Astrocyte (in vitro differentiated cells and primary cell): ENCODE results near the gene FRMD4A. TPM values are rescaled to one million over a fixed set of nuclear protein-coding genes. Genes with fewer than 3 reads are reported as not detected.

Experiments used
- DNase-seq: peaks from one replicate; pipeline ENCODE4 v3.0.0-alpha.2; 2010; ENCODE audit warnings: low read depth
- FAIRE-seq: peaks from 2 replicates; lab custom pipeline; 2011; peaks lifted over from hg19 to GRCh38; lab: Jason Lieb, UNC
- H2AFZ ChIP-seq: 2 replicates; pipeline ENCODE4 v1.6.0; 2012; ENCODE audit warnings: low read depth, low read length, inconsistent platforms
- H3K27ac ChIP-seq: 2 replicates; pipeline ENCODE4 v1.5.1; 2011; ENCODE audit warnings: low read depth, low read length, inconsistent platforms
- H3K27me3 ChIP-seq: 2 replicates; pipeline ENCODE4 v1.6.0; 2011; ENCODE audit warnings: low read length, inconsistent platforms; ENCODE audit not compliant: insufficient read depth
- H3K36me3 ChIP-seq: 2 replicates; pipeline ENCODE4 v1.5.1; 2011; ENCODE audit warnings: low read length, inconsistent platforms; ENCODE audit not compliant: insufficient read depth
- H3K4me1 ChIP-seq: 2 replicates; pipeline ENCODE4 v1.5.1; 2011; ENCODE audit warnings: low read length, inconsistent platforms; ENCODE audit not compliant: insufficient read depth
- H3K4me2 ChIP-seq: 2 replicates; pipeline ENCODE4 v1.6.0; 2012; ENCODE audit warnings: low read length, inconsistent platforms
- H3K4me3 ChIP-seq: 2 replicates; pipeline ENCODE4 v1.5.1; 2011; ENCODE audit warnings: low read depth, mild to moderate bottlenecking, low read length, inconsistent platforms; ENCODE audit not compliant: insufficient read depth
- H3K79me2 ChIP-seq: 2 replicates; pipeline ENCODE4 v1.6.0; 2012; ENCODE audit warnings: mild to moderate bottlenecking, low read length, inconsistent platforms; ENCODE audit not compliant: insufficient read depth
- H3K9ac ChIP-seq: 2 replicates; pipeline ENCODE4 v1.6.0; 2012; ENCODE audit warnings: mild to moderate bottlenecking, low read length, inconsistent platforms
- H3K9me3 ChIP-seq: 2 replicates; pipeline ENCODE4 v1.5.1; 2012; ENCODE audit warnings: low read depth, mild to moderate bottlenecking, low read length, inconsistent platforms; ENCODE audit not compliant: insufficient read depth
- H4K20me1 ChIP-seq: 2 replicates; pipeline ENCODE4 v1.6.0; 2012; ENCODE audit warnings: low read length, inconsistent platforms; ENCODE audit not compliant: insufficient read depth
- H3K27ac Mint-ChIP-seq: one replicate; pipeline ENCODE4 v1.8.0; 2021; ENCODE audit warnings: mild to moderate bottlenecking, mixed read lengths; ENCODE audit not compliant: unreplicated experiment
- H3K27me3 Mint-ChIP-seq: one replicate; pipeline ENCODE4 v1.8.0; 2021; ENCODE audit warnings: low read depth, mixed read lengths; ENCODE audit not compliant: unreplicated experiment
- H3K36me3 Mint-ChIP-seq: one replicate; pipeline ENCODE4 v1.8.0; 2021; ENCODE audit warnings: low read depth, mixed read lengths; ENCODE audit not compliant: unreplicated experiment
- H3K4me1 Mint-ChIP-seq: one replicate; pipeline ENCODE4 v1.8.0; 2021; ENCODE audit warnings: low read depth, mixed read lengths; ENCODE audit not compliant: unreplicated experiment
- H3K4me3 Mint-ChIP-seq: one replicate; pipeline ENCODE4 v1.8.0; 2021; ENCODE audit warnings: mild to moderate bottlenecking, moderate library complexity, mixed read lengths; ENCODE audit not compliant: unreplicated experiment
- H3K9me3 Mint-ChIP-seq: one replicate; pipeline ENCODE4 v1.8.0; 2021; ENCODE audit warnings: mild to moderate bottlenecking, mixed read lengths; ENCODE audit not compliant: unreplicated experiment
- CTCF ChIP-seq: IDR thresholded peaks from 2 replicates; pipeline ENCODE4 v1.5.1; 2011; ENCODE audit warnings: low read depth, mild to moderate bottlenecking, inconsistent platforms, low read length, moderate library complexity; ENCODE audit not compliant: insufficient read depth
- EZH2 ChIP-seq: IDR thresholded peaks from 2 replicates; pipeline ENCODE4 v1.6.1; 2012; ENCODE audit warnings: mild to moderate bottlenecking, low read length, inconsistent platforms; ENCODE audit not compliant: insufficient read depth
- total RNA-seq: library from RNA; stranded (reverse); gene quantifications from 2 replicates; pipeline ENCODE4 v1.2.1, GENCODE V29; 2021

Gene FRMD4A
- total RNA-seq, 1 donor from 2014 or later: 82.5 TPM

- H2AFZ ChIP-seq: no peak overlapping the region
- H3K9ac ChIP-seq: no peak overlapping the region
- H3K27ac Mint-ChIP-seq: no peak overlapping the region
- FAIRE-seq (no peak), DNase-seq (no peak)
- no peaks in the 10 kb centered on the region for H3K9me3 ChIP-seq
- H3K36me3 ChIP-seq: no peaks in the 10 kb centered on the region
- peaks cover 31% of the 10 kb centered on the region for H4K20me1 ChIP-seq
- no peaks in the 10 kb centered on the region for H3K27me3 ChIP-seq
- H3K79me2 ChIP-seq: peaks cover 49% of the 10 kb centered on the region
- no peaks in the 10 kb centered on the region for H3K36me3 Mint-ChIP-seq
- TF ChIP-seq EZH2 (no peak), CTCF (no peak)
- H3K4me1 ChIP-seq: no peaks in the 10 kb centered on the region
- H3K4me3 Mint-ChIP-seq: no peak overlapping the region
- no peak overlapping the region for H3K4me2 ChIP-seq
- H3K4me3 ChIP-seq: no peak overlapping the region
- H3K9me3 Mint-ChIP-seq: no peaks in the 10 kb centered on the region
- peaks cover 7% of the 10 kb centered on the region for H3K4me1 Mint-ChIP-seq
- no peak overlapping the region for H3K27ac ChIP-seq
- H3K27me3 Mint-ChIP-seq: no peaks in the 10 kb centered on the region
These were observed 736.1 kb downstream of the FRMD4A start for GRCh38 chr10:13594641-13595040.
